COLO668 (cell line): ENCODE measurements around the gene CNOT6L.
A peak's percentile ranks its signal among the peaks of the same experiment; 100 is the strongest.

Source experiments
- DNase-seq: peaks from one replicate; lab custom pipeline; 2025; ENCODE audit not compliant: unreplicated experiment; lab: John Stamatoyannopoulos, UW

CNOT6L gene

GRCh38 chr4:77714514-77714913 is 104.7 kb downstream of the CNOT6L start:
- no peak for DNase-seq

- DNase-seq = no peak
Measured at GRCh38 chr4:77713884-77714283, 105.3 kb downstream of the CNOT6L start.

- no peak for DNase-seq
Measured at GRCh38 chr4:77712675-77713074, 106.5 kb downstream of the CNOT6L start.

GRCh38 chr4:77711469-77711868 is 107.7 kb downstream of the CNOT6L start:
- DNase-seq = no peak

GRCh38 chr4:77710684-77711083 is 108.5 kb downstream of the CNOT6L start:
- no peak for DNase-seq

- no peak for DNase-seq
Measured at GRCh38 chr4:77710059-77710458, 109.1 kb downstream of the CNOT6L start.

- no peak for DNase-seq
Measured at GRCh38 chr4:77706717-77707116, 112.5 kb downstream of the CNOT6L start.

GRCh38 chr4:77703666-77704065 is 115.5 kb downstream of the CNOT6L start:
- no peak for DNase-seq

- DNase-seq = no peak
Measured at GRCh38 chr4:77701121-77701520, 118.0 kb downstream of the CNOT6L start.

- DNase-seq = peak; percentile 18
Measured at GRCh38 chr4:77699731-77700210, 119.4 kb downstream of the CNOT6L start.

- DNase-seq = peak; percentile 23
Measured at GRCh38 chr4:77697860-77698590, 121.1 kb downstream of the CNOT6L start.

GRCh38 chr4:77695774-77696173 is 123.4 kb downstream of the CNOT6L start:
- DNase-seq = no peak

GRCh38 chr4:77692847-77693432 is 126.2 kb downstream of the CNOT6L start:
- no peak for DNase-seq

- no peak for DNase-seq
Measured at GRCh38 chr4:77681792-77682191, 137.4 kb downstream of the CNOT6L start.

GRCh38 chr4:77676842-77677241 is 142.3 kb downstream of the CNOT6L start:
- DNase-seq = no peak

GRCh38 chr4:77671051-77671450 is 148.1 kb downstream of the CNOT6L start:
- DNase-seq = no peak

- DNase-seq = peak; percentile 28
Measured at GRCh38 chr4:77669946-77670590, 149.1 kb downstream of the CNOT6L start.

GRCh38 chr4:77665381-77666069 is 153.6 kb downstream of the CNOT6L start:
- DNase-seq = no peak
